PC-3 (cell line): ENCODE data around the gene CUL4A. TPM values are rescaled to one million over a fixed set of nuclear protein-coding genes. Genes with fewer than 3 reads are reported as not detected.

Experiments
- ATAC-seq: fragments of 200-7000 bp; cut with Tn5 transposase; 2 replicates; pipeline ENCODE4 v1.9.1; 2020; ENCODE audit warnings: mild to moderate bottlenecking, moderate library complexity
- BruUV-seq: library from RNA; stranded (reverse); fragments of 400-500 nt; replicated peaks from 2 replicates; lab custom pipeline; 2021; lab: Mats Ljungman, UMichigan
- CTCF ChIA-PET: fragments of 300-600 bp; sonication (Branson Sonifier 250); formaldehyde crosslinking; loops from one replicate; lab custom pipeline; 2022; ENCODE audit warnings: antibody characterized with exemption; lab: Charles Lee
- POLR2A ChIA-PET: fragments of 300-600 bp; sonication (Branson Sonifier 250); formaldehyde crosslinking; loops from one replicate; lab custom pipeline; 2022; ENCODE audit warnings: antibody characterized with exemption; ENCODE audit not compliant: unreplicated experiment; lab: Charles Lee
- DNase-seq: peaks from one replicate; pipeline ENCODE4 v3.0.0-alpha.2; 2015
- H2AFZ ChIP-seq: fragments of 300-600 bp; sonication (generic); 2 replicates; pipeline ENCODE4 v1.6.0; 2016; ENCODE audit warnings: antibody characterized with exemption, low read length
- H3F3A ChIP-seq: fragments of 300-600 bp; sonication (generic); one replicate; pipeline ENCODE4 v1.6.0; 2017; ENCODE audit warnings: antibody characterized with exemption, low read length, control low read depth, mild to moderate bottlenecking; ENCODE audit not compliant: unreplicated experiment
- H3K27ac ChIP-seq: fragments of 300-600 bp; sonication (generic); 2 replicates; pipeline ENCODE4 v1.5.1; 2016; ENCODE audit warnings: mild to moderate bottlenecking, low read length
- H3K27me3 ChIP-seq: fragments of 300-600 bp; sonication (generic); 2 replicates; pipeline ENCODE4 v1.6.1; 2016; ENCODE audit warnings: low read length, mixed read lengths
- H3K36me3 ChIP-seq: fragments of 300-600 bp; sonication (generic); 2 replicates; pipeline ENCODE4 v1.6.1; 2016; ENCODE audit warnings: low read depth, mixed run types, low read length, mixed read lengths
- H3K4me1 ChIP-seq: fragments of 300-600 bp; sonication (generic); 2 replicates; pipeline ENCODE4 v1.5.1; 2016; ENCODE audit warnings: low read length; ENCODE audit not compliant: insufficient read depth
- H3K4me2 ChIP-seq: fragments of 300-600 bp; sonication (generic); 2 replicates; pipeline ENCODE4 v1.6.0; 2016; ENCODE audit warnings: low read length
- H3K4me3 ChIP-seq: fragments of 300-600 bp; sonication (generic); 2 replicates; pipeline ENCODE4 v1.5.1; 2016; ENCODE audit warnings: mild to moderate bottlenecking, low read length, mixed read lengths
- H3K79me2 ChIP-seq: fragments of 300-600 bp; sonication (generic); 2 replicates; pipeline ENCODE4 v1.6.1; 2017; ENCODE audit warnings: low read length, mixed read lengths
- H3K9ac ChIP-seq: fragments of 300-600 bp; sonication (generic); 2 replicates; pipeline ENCODE4 v1.6.0; 2016; ENCODE audit warnings: mild to moderate bottlenecking, low read length
- H3K9me2 ChIP-seq: fragments of 300-600 bp; sonication (generic); replicated peaks from 2 replicates; pipeline ENCODE4 v1.6.1; 2016; ENCODE audit warnings: mixed run types, low read length, mixed read lengths
- H3K9me3 ChIP-seq: fragments of 300-600 bp; sonication (generic); 2 replicates; pipeline ENCODE4 v1.6.1; 2016; ENCODE audit warnings: low read length, mixed read lengths
- H4K20me1 ChIP-seq: fragments of 300-600 bp; sonication (generic); 2 replicates; pipeline ENCODE4 v1.6.1; 2016; ENCODE audit warnings: low read length, mixed read lengths
- EZH2 ChIP-seq: fragments of 300-600 bp; sonication (generic); IDR thresholded peaks from one replicate; pipeline ENCODE4 v1.6.1; 2017; ENCODE audit warnings: antibody characterized with exemption, mild to moderate bottlenecking, low read length; ENCODE audit not compliant: unreplicated experiment
- EZH2phosphoT487 ChIP-seq: fragments of 300-600 bp; sonication (generic); IDR thresholded peaks from 2 replicates; pipeline ENCODE4 v1.6.1; 2018; ENCODE audit warnings: mild to moderate bottlenecking, antibody characterized with exemption, low read length, borderline replicate concordance
- intact Hi-C: fragments of 100-400 bp; cut with micrococcal nuclease; formaldehyde crosslinking; loops from 2 replicates; pipeline ENCODE4 v1.9.0; 2023
- total RNA-seq: library from RNA; depleted of rRNA; stranded (reverse); fragments of >200 nt; gene quantifications from 2 replicates; pipeline ENCODE4 v1.2.3, GENCODE V29; 2014
- TF ChIP-seq, protein P1 (sequence below): fragments of 300-600 bp; sonication (generic); conservative IDR thresholded peaks from 2 replicates; pipeline ENCODE4 v1.5.1; 2017; ENCODE audit warnings: antibody characterized with exemption, low read depth, mild to moderate bottlenecking, low read length

CUL4A gene
- total RNA-seq, 1 experiment from 2014 or later: 82.4 TPM

DNA sequence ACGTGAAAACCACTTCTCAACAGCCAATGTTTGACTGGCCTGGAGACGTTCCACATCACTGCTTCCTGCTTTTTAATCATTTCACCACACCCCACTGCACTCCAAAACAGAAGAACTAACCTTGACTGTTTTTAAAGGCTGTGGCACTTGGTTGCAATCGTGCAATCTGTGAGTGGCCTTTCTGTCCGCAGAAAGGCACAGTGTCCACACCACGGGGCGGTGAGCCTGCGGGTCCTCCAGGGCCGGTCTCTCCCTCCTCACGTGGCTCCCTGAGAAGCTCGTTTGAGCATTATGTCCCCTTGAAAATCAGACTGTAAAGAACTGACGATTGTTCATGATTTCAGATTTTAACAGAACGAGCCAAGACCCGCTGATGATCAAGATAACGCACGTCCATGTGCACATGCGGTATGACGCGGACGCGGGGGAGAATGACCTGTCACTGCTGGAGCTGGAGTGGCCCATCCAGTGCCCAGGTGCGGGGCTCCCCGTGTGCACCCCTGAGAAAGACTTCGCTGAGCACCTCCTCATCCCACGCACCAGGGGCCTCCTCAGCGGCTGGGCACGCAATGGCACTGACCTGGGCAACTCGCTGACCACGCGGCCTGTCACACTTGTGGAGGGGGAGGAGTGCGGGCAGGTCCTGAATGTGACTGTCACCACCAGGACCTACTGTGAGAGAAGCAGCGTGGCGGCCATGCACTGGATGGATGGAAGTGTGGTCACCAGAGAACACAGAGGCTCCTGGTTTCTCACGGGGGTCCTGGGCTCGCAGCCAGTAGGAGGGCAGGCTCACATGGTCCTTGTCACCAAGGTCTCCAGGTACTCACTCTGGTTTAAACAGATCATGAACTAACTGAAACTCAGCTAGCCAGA is 37.9 kb upstream of the CUL4A start:
- H3K9me3 ChIP-seq: no peaks in the 10 kb centered on the region
- ATAC-seq (no peak), DNase-seq (no peak)
- intact Hi-C loops: no loop called here
- no peak overlapping the region for H3K9ac ChIP-seq
- H4K20me1 ChIP-seq: no peaks in the 10 kb centered on the region
- TF ChIP-seq, protein P1, sequence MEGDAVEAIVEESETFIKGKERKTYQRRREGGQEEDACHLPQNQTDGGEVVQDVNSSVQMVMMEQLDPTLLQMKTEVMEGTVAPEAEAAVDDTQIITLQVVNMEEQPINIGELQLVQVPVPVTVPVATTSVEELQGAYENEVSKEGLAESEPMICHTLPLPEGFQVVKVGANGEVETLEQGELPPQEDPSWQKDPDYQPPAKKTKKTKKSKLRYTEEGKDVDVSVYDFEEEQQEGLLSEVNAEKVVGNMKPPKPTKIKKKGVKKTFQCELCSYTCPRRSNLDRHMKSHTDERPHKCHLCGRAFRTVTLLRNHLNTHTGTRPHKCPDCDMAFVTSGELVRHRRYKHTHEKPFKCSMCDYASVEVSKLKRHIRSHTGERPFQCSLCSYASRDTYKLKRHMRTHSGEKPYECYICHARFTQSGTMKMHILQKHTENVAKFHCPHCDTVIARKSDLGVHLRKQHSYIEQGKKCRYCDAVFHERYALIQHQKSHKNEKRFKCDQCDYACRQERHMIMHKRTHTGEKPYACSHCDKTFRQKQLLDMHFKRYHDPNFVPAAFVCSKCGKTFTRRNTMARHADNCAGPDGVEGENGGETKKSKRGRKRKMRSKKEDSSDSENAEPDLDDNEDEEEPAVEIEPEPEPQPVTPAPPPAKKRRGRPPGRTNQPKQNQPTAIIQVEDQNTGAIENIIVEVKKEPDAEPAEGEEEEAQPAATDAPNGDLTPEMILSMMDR: no peak
- TF ChIP-seq EZH2 (no peak), EZH2phosphoT487 (no peak)
- H3K79me2 ChIP-seq: no peaks in the 10 kb centered on the region
- H3K27ac ChIP-seq: no peak overlapping the region
- H3K36me3 ChIP-seq: no peaks in the 10 kb centered on the region
- no peak overlapping the region for H3K4me3 ChIP-seq
- no peaks in the 10 kb centered on the region for H3K27me3 ChIP-seq
- no peak overlapping the region for H2AFZ ChIP-seq
- H3K9me2 ChIP-seq: no peaks in the 10 kb centered on the region
- BruUV-seq: no TSS peak
- POLR2A ChIA-PET: no interaction called here
- no peaks in the 10 kb centered on the region for H3K4me1 ChIP-seq
- no peaks in the 10 kb centered on the region for H3F3A ChIP-seq
- no peak overlapping the region for H3K4me2 ChIP-seq
- CTCF ChIA-PET: no interaction called here

DNA sequence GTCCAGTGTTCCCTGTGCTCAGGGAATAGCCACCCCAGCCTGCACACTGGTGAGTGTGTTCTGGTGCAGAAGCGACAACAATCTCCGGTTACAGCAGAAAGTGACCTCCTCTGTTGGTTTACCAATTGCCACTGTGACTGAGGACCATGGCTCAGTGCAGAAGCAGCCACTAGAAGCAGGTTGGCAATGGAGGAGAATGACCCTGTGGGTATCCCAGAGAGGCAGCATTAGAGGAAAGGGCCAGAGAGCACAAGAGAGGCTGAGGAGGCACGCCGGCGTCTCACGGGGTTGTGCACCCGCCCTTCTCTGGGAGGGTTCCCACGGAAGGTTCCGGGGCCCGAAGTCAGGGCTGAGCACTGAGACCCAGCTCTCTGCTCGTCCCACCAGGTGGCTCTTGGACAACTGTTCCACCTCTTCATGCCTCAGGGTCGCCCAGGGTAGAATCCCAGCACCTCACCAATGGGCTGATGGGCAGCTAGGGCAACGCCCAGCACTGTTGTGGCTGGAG is 36.9 kb upstream of the CUL4A start:
- no peak for ATAC-seq
- H3K27ac ChIP-seq: no peak overlapping the region

More for the DNA sequence above, 36.9 kb upstream of the CUL4A start:
- no TSS peak for BruUV-seq
- no peak overlapping the region for H3K4me3 ChIP-seq
- no peaks in the 10 kb centered on the region for H3K9me2 ChIP-seq
- H4K20me1 ChIP-seq: no peaks in the 10 kb centered on the region
- ChIA-PET CTCF (no interaction called here), POLR2A (no interaction called here)
- no peak overlapping the region for H3K4me2 ChIP-seq
- no peak for DNase-seq
- H3K36me3 ChIP-seq: no peaks in the 10 kb centered on the region
- TF ChIP-seq EZH2phosphoT487 (no peak), EZH2 (no peak)
- TF ChIP-seq, protein P1: no peak
- no peaks in the 10 kb centered on the region for H3K4me1 ChIP-seq
- no peak overlapping the region for H2AFZ ChIP-seq
- intact Hi-C loops: no loop called here
- no peaks in the 10 kb centered on the region for H3K27me3 ChIP-seq
- no peak overlapping the region for H3K9ac ChIP-seq
- H3F3A ChIP-seq: no peaks in the 10 kb centered on the region
- H3K9me3 ChIP-seq: no peaks in the 10 kb centered on the region
- no peaks in the 10 kb centered on the region for H3K79me2 ChIP-seq
